GM12874 (cell line): ENCODE results near the gene SLC7A6.

Source experiments
- TF ChIP-seq, protein P1 (sequence below): IDR thresholded peaks from 2 replicates; pipeline ENCODE4 v1.5.1; 2011; ENCODE audit warnings: low read depth, mild to moderate bottlenecking, control low read depth, low read length, moderate library complexity; ENCODE audit not compliant: insufficient read depth

SLC7A6 gene

DNA sequence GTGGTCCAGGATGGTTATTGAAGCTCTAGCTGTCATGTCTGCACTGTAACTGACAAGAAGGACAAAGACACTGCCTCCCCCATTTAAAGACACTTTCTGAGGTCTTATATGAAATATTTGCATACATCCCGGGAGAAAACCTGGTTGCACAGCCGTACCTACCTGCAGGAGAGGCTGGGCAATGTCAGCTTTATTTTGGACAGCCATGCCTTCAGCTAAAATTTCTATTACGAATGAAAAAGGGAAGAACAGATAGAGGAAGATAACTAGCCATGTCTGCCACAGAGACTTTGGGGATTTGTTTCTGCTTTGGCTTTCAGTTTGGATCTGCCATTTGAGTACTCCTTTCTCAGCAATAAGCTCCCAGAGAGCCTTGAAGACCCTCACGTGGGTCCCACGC, 19.0 kb downstream of the SLC7A6 start:
- TF ChIP-seq, protein P1, sequence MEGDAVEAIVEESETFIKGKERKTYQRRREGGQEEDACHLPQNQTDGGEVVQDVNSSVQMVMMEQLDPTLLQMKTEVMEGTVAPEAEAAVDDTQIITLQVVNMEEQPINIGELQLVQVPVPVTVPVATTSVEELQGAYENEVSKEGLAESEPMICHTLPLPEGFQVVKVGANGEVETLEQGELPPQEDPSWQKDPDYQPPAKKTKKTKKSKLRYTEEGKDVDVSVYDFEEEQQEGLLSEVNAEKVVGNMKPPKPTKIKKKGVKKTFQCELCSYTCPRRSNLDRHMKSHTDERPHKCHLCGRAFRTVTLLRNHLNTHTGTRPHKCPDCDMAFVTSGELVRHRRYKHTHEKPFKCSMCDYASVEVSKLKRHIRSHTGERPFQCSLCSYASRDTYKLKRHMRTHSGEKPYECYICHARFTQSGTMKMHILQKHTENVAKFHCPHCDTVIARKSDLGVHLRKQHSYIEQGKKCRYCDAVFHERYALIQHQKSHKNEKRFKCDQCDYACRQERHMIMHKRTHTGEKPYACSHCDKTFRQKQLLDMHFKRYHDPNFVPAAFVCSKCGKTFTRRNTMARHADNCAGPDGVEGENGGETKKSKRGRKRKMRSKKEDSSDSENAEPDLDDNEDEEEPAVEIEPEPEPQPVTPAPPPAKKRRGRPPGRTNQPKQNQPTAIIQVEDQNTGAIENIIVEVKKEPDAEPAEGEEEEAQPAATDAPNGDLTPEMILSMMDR: no peak

DNA sequence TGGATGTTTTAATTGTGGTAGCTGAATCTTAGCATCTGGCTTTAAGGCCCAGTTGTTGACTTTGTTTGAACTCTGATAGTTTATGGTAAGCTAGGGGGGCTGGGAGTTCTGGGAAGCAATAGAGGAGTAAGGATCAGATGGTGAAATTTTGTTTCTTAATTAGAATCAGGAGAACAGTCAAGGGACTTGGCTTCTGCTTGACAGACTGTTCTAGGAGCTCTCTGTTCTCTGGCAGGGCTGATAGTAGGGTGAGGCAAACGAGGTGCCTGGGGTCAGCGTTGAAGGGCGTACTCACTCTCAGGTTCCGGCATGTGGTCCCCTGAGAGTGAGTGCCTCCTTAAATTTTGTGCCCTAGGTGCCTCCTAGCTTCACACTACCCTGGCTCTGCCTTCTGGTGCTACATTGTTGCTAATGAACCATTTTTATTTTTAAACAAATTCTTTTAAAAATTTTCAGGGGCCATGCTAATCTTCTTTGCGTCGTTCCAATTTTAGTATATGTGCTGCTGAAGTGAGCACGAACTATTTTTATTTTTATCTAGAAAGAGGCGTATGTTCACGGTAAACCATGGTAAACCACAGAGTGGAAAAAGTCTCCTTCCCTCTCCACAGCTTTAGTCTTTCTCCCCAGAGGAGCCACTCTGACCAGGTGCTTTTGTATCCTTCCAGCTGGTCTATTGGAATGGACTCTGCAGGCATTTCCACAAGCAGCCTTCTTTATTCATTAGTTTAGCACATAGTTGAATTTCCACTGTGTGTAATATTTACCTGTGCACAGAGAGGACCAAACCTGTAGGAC, 19.7 kb downstream of the SLC7A6 start:
- TF ChIP-seq, protein P1: no peak

DNA sequence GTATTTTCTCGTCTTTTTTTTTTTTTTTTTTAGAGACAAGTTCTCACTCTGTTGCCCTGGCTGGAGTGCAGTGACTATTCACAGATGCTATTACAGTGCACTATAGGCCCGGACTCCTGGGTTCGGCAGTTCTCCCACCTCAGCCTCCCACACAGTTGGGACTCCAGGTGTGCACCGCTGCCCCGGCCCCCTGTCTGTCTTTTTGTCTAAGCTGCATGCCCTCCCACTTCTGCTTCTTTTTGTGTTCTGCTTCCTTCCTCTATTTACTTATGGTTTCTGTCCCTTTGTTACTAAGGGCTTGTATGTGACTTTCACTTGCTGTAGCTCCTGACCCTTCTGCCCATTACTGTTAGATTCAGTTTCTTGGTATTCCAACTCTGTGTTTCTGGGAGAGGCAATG, 20.5 kb downstream of the SLC7A6 start:
- TF ChIP-seq, protein P1: no peak

DNA sequence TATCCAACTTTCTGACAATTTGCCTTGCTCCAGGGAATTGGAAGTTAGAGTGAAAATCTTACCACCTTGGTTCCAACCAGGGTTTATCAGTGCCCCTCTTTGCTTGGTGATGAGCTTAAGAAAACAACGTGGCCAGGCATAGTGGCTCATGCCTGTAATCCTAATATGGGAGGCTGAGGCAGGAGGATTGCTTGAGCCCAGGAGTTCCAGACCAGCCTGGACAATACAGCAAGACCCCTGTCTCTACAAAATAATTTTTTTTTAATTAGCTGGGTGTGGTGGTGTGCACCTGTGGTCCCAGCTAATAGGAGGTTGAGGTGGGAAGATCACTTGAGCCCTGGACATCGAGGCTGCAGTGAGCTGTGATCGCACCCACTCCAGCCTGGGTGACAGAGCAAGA, 21.4 kb downstream of the SLC7A6 start:
- TF ChIP-seq, protein P1: no peak

DNA sequence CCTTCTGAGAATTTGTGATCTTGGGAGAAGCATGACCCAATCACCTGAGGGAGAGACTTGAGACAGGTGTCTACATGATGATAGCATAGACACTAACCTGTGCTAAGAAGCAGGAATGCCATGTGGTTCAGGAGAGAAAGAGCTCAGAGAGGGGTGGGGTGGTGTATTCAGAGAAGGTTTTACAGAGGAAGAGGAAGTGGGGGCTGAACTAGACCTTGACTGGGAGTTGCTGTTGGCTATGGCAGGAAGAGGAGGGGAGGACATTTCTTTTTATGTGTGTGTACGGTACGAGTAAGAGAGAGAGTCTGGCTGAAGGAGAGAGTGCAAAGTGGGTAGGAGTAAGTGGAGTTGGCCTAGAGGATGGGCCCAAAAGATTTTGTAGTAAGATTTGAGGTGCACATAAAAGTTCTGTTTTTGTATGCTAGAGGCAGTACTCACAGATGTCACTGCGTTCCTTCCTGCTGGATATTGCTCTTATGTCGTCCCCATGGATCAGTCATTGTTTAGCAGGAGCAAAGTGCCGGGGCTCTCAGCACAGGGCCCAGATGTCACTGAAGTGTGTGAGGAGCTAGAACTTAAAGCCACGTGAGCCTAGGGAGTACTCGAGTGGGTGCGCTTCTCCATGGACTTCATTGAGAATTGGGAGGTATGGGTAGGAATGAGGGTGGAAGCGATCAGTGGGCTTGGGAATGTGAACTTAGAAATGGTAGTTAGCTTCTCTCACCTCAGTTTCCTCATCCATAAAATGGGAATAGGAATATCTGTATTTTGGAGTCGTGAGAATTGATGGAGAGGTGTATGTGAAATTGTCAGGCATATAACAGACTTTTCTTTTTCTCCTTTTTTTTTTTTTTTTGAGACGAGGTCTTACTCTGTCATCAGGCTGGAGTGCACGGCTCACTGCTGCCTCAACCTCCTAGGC, 22.1 kb downstream of the SLC7A6 start:
- TF ChIP-seq, protein P1: no peak

DNA sequence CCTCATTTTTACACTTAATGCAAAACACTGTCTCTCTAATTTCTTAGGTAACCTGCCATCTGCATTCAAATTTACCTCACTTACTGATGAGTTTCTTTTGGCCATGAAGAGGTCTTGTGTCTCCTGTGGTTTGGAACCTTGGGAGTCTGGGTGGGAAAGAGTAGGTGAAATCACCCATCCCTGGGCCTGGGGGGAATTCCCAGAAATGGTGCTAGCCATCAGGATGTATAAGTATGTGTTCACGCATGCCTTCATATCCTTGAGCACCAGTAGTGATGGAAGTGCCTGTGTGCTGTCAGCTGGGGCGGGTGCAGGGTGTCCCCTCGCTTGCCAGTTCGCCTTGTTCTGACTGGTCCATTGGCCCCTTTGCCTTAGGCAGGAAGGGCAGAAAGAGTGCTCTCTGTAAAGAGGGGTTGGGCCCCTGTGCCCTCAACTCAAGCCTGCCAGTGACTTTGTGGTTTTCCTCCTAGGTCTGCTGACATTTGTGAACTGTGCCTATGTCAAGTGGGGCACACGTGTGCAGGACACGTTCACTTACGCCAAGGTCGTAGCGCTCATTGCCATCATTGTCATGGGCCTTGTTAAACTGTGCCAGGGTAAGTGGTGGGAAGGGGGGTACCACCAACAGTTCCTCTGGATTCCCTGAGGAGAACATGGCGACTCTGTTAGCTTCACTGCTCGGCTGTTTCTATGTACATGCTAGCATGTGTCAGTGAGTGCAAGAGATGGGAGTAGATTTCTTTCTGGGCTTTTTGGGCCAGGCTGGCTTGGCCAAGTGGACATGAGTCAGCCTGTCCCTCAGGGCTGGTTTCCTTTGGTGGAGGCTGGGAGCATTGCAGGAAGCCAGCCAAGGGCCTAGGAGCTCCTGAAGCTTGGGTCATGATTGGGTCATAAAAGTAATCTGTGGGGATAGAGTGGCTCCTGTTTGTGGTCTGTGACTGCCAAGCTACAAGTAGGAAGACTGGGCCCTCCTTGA, 23.2 kb downstream of the SLC7A6 start:
- TF ChIP-seq, protein P1: no peak

DNA sequence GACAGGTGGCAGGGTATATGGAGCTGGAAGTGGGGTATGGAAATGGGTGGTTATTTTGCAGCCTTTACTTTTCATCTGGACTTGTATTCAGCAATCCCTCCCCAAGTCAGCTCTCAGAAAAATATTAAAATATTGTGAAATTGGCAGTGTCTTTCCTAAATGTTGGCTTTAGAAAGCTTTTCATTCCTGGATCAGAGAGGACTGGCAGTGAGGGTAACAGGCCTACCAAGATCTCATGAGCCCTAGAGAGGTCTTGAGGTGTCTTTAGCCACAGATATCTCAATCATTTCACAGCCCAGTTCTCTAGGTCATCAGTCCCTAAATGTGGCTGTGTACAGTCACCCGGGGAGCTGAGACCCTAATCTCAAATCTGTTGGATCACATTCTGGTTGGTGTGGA, 23.9 kb downstream of the SLC7A6 start:
- TF ChIP-seq, protein P1: no peak
